ENCODE data around the gene ALX4. TPM values are rescaled to one million over a fixed set of nuclear protein-coding genes. Genes with fewer than 3 reads are reported as not detected.

The ALX4 gene
- total RNA-seq, 2 donors from 2014 or later, result not detected

DNA sequence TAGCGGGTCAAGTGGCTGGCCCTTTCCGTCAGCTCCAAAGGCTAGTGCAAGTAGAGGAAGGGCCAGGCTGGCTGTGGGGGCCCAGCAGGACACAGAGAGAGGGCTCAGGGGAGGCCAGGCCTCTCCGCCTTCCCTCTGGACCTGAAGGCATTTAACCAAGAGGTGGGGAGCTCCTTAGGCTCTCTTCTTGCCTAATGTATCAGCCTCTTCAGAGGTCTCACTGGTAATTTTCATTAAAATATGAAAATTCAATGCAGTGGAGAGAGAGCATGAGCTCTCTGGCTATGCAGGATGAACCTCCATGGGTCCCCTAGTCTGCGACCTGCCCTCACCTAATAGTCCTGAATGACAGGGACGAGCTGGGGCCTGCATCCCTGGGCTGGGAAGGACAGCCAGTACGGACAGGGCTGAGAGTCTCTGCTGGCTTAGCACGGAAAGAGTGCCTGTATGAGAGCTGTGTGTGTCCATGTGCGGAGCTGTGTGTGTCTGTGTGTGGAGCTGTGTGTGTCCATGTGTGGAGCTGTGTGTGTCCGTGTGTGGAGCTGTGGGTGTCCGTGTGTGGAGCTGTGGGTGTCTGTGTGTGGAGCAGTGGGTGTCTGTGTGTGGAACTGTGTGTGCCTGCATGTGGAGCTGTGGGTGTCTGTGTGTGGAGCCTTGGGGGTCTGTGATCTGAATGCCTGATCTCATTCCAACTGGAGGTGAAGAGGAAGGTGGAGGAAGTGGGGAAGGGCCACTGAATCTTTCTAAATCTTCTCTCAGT lies 2.4 kb downstream of the ALX4 start:
- no peak for ATAC-seq
- Mint-ChIP-seq H3K4me3 (peak overlapping the region; percentile 64), H3K36me3 (ENCODE audit: low read depth) (peaks cover 12% of the 10 kb centered on the region), H3K27ac (no peak overlapping the region), H3K27me3 (peaks cover 84% of the 10 kb centered on the region), H3K4me1 (peaks cover 26% of the 10 kb centered on the region)
- no peak for DNase-seq
- no peaks in the 10 kb centered on the region for H3K9me3 ChIP-seq (ENCODE audit: control insufficient read depth, low read length, poor library complexity, severe bottlenecking)

DNA sequence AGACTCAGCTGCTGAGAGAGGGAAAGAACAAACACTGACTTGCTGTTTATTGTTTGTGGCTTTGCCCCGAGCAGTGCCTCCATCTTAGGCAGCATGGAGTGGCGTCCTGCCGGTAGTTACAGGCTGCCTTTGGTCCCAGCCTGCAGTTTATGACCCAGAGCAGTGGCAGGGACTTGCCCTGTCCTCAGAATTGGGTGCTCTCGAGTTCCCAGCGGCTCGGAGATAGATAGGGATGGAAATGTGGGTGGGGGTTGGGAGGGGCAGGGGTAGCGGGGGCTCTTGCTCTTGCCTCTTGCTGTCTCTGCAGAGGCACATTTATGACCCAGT lies 3.1 kb downstream of the ALX4 start:
- Mint-ChIP-seq H3K27ac (no peak overlapping the region), H3K4me3 (peak overlapping the region; percentile 93), H3K36me3 (ENCODE audit: low read depth) (peaks cover 12% of the 10 kb centered on the region), H3K27me3 (peaks cover 84% of the 10 kb centered on the region), H3K4me1 (peaks cover 25% of the 10 kb centered on the region)
- no peak for DNase-seq
- no peak for ATAC-seq
- no peaks in the 10 kb centered on the region for H3K9me3 ChIP-seq (ENCODE audit: control insufficient read depth, low read length, poor library complexity, severe bottlenecking)

DNA sequence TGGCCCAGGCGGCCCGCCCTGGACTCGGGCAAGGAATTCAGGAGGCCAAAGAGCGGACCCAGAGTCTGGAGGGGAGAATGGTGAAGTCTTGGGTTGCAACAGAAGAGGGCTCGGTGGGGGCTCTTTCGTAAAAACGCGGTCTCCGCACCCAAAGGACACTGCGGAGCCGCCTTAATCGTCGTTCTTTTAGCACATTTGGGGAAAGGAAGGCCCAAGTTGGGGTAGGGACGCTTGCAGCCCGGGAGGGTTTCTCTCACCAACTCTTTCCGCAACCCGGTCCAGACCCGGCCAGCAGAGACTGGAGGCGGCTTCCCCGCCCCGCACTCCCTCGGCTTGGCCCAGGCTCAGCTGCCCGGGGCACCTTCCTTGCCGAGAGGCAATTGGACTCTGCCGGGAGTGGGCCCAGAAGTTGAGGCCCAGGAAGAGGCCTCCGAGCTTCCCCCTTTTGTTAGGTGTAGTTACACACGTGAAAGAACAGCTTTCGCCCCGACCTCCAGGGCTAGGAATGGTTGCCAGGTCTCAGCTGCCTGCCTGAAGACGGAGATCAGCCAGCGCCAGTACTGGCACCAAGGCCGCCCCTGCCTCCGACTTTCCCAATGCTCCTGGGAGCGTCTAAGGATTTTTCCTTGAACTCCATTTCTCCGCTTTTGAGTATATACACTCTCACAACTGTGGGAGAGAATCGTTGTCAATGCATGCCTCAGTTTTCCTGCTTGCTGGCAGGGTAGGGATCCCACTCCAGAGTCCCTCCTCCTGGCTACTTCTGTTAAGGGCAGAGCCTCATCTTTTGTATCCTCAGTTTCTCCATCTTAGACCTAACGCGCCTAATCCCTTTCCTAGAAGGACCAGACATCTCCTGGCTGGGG lies 3.7 kb downstream of the ALX4 start:
- peak; percentile 20 for ATAC-seq
- Mint-ChIP-seq H3K4me3 (peak overlapping the region; percentile 93), H3K4me1 (peaks cover 23% of the 10 kb centered on the region), H3K36me3 (ENCODE audit: low read depth) (peaks cover 12% of the 10 kb centered on the region), H3K27ac (peak overlapping the region; percentile 68), H3K27me3 (peaks cover 84% of the 10 kb centered on the region)
- H3K9me3 ChIP-seq (ENCODE audit: control insufficient read depth, low read length, poor library complexity, severe bottlenecking), result no peaks in the 10 kb centered on the region
- DNase-seq, result no peak

DNA sequence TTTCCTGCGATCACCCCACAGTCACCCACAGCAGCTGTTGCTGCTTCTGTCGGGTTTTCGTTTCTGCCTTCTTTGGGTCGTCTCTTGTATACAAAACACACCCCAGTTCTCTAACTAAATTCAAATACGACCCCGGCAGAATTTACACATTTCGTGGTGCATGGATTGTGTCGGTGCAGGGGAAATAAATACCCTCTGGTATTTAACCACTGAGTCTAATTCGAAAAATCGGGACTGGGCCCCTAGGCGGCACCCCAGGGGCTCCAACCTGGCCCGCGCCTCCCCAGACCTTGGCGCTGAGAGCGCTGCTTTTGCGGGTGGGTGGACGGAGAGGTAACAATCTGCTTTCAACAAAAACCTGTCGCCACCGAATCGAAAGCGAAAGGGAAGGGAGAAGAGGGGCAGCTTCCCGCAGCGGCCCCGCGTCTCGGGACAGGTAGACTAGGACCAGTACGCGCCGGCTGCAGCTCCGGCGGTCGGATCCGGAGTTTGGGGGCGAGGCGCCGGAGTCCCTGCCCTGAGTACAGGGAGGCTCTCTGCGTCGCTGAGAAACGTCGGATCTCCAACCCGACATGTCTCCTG lies 4.4 kb downstream of the ALX4 start:
- Mint-ChIP-seq H3K4me3 (peak overlapping the region; percentile 93), H3K27me3 (peaks cover 84% of the 10 kb centered on the region), H3K4me1 (peaks cover 23% of the 10 kb centered on the region), H3K27ac (peak overlapping the region; percentile 68), H3K36me3 (ENCODE audit: low read depth) (peaks cover 12% of the 10 kb centered on the region)
- DNase-seq, result no peak
- peak; percentile 48 for ATAC-seq
- no peaks in the 10 kb centered on the region for H3K9me3 ChIP-seq (ENCODE audit: control insufficient read depth, low read length, poor library complexity, severe bottlenecking)

DNA sequence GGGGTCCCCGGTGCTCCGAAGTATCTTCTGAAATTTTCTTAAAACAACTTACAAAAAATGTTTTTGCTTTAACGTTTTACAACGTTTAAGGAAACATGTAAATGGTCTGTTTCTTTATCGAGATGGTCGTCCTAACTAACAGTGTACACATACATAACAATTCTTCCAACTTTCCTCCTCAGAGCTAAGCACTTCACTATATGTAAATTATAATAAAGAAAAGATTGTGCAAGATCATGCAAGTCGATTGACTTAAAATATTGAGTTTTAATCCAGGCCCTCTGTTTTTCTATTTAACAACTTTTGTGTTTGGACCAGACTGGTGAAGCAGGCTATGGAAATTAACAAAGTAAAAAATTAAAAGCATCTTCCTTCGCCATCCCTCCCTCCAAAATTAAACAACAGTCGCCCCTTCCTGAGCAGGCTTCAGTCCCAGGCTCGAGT lies 4.9 kb downstream of the ALX4 start:
- peak overlapping the region; percentile 93 for H3K4me3 Mint-ChIP-seq
- H3K36me3 Mint-ChIP-seq (ENCODE audit: low read depth), result peaks cover 12% of the 10 kb centered on the region
- peaks cover 23% of the 10 kb centered on the region for H3K4me1 Mint-ChIP-seq
- H3K27ac Mint-ChIP-seq, result peak overlapping the region; percentile 68
- H3K9me3 ChIP-seq (ENCODE audit: control insufficient read depth, low read length, poor library complexity, severe bottlenecking), result no peaks in the 10 kb centered on the region
- ATAC-seq, result no peak
- peaks cover 87% of the 10 kb centered on the region for H3K27me3 Mint-ChIP-seq
- DNase-seq, result no peak

DNA sequence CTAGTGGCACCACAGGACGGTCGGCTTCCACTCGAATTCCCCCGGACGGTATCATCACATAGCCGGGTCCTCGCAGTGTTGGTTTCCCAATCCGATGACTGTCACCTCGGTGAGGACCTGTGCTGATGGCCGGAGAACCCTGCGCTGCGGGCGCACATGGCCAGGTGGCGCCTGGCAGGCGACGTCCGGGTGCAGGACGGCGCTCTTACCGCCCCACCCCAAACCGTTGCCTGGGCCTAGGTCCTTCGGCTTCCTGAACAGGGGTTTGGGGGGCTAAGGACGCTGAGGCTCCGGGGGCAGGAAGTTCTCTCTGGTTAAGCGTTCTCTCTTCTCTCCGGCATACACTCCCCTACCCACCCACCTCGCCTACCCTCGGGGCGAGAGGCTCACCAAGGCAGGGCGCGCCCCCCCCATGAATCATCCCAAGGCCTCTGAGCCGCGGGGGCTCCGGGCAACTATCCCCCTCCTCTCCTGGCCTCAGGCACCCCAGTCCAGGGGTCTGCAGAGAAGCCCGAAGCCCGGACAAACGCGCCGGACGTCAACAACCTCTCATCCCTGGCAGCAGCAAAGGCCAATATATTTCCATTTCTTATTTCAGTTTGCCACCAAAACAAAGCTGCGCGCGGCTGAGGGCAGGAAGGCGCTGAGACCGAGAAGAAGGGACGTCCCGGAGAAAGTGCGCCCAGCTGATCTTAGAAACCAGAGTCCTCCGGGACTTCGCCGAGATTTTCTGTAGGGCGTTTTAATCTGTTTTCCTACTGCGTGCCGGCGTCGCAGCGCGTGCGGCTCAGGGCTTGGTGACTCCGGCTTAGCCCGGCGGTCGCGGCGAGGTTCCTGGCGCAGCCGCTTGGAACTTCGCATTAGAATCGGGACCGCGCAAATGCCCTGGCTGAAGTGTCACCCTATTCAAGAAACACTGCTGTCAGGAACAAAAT lies 5.6 kb downstream of the ALX4 start:
- Mint-ChIP-seq H3K4me1 (peaks cover 23% of the 10 kb centered on the region), H3K27ac (peak overlapping the region; percentile 2), H3K36me3 (ENCODE audit: low read depth) (peaks cover 12% of the 10 kb centered on the region), H3K27me3 (peaks cover 94% of the 10 kb centered on the region), H3K4me3 (peak overlapping the region; percentile 93)
- ATAC-seq, result no peak
- H3K9me3 ChIP-seq (ENCODE audit: control insufficient read depth, low read length, poor library complexity, severe bottlenecking), result no peaks in the 10 kb centered on the region
- no peak for DNase-seq

DNA sequence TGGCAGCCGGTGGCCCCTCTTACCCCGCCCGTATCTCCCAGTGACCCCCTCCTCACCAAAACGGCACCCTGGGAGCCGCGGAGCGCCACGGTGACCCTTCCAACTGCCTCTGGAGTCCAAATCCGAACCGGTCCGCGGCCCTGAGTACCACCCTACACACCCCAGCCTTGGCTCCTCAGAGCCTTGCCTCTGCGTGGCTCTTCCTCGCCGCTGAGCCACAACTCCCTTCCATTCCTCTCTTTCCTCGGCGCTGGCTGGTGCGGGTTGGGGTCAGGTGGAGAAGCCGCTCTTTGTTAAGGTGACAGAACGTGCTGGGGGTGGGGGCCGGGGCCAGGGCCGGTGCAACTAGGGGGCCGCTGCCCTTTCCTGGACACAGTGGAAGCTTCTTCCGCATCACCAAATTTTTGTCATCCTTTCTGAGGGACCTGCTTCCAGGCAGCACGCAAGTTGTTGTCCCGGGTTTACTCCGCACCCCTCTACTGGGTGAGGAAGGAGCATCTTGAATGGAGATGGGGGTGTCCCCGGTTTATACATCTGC lies 6.5 kb downstream of the ALX4 start:
- DNase-seq (no peak), ATAC-seq (no peak)
- Mint-ChIP-seq H3K27ac (no peak overlapping the region), H3K4me1 (peaks cover 23% of the 10 kb centered on the region), H3K27me3 (peaks cover 91% of the 10 kb centered on the region), H3K36me3 (ENCODE audit: low read depth) (peaks cover 12% of the 10 kb centered on the region), H3K4me3 (peak overlapping the region; percentile 93)
- no peaks in the 10 kb centered on the region for H3K9me3 ChIP-seq (ENCODE audit: control insufficient read depth, low read length, poor library complexity, severe bottlenecking)

DNA sequence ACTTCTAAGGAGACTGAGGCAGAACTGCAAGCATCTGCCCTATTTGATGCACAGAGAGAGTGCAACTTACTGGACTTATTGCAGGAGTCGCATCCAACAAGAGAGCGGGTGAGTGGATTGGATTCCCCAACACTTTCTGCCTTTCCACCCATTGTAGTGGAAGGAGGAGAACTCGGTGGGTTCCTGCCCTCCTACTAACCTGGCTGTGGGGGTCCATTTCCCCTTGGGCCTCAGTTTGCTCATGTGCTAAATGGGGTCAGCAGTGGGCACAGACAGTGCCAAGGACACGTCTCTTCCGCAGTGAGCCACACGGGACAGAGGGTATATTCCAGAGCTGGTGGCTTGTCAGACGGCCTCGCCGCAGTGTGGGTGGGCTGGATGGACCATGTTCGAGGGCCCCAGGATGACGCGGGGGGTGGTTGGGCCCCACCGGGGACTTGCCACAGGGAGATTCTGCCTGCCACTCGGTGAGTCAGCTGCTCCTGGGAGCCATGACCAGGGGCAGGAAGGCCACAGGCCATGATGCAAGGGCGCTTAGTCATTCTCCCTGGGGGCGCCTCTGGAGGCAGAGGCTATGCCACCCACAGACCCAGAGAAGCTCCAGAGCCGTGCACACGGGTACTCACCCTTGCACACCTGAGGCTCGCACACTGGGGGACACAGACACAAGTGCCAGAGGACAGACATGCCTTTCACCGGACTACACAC lies 8.2 kb downstream of the ALX4 start:
- Mint-ChIP-seq H3K36me3 (ENCODE audit: low read depth) (peaks cover 4% of the 10 kb centered on the region), H3K27me3 (peaks cover 83% of the 10 kb centered on the region), H3K4me3 (no peak overlapping the region), H3K27ac (no peak overlapping the region), H3K4me1 (peaks cover 23% of the 10 kb centered on the region)
- DNase-seq (no peak), ATAC-seq (no peak)
- no peaks in the 10 kb centered on the region for H3K9me3 ChIP-seq (ENCODE audit: control insufficient read depth, low read length, poor library complexity, severe bottlenecking)

DNA sequence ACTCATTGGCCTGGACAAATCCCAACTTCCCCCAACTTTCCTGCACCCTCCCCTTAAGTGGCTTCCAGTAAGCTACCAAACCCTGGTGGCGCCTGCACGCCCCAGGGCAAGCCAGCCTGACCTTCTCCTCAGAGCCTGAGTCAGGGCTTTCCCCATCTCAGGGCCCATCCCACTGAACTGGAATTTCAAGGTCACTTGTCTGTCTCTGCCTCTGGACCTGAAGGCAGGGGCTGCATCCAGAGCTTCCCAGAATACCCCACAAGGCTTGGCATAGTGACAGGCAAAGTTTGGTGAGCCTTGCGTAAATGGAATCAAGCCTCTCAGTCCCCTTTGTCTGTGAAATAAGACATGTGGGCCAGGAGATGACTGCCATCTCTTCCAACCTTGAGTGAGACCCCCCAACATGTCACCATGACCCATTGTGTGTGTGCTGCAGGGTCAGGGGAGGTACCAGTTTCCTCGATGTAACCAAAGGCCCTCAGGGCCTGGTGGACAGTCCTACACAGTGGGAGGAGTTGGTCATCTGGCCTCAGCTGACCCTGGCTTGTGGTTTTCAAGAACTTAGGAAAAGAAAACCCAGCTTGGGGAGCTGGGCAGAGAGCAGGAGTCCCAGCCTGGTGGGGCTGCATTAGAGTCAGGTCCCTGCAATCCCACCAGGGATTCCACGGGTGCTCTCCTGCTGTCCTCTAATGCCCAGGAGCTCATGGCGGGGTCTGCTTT lies 8.9 kb downstream of the ALX4 start:
- peaks cover 4% of the 10 kb centered on the region for H3K36me3 Mint-ChIP-seq (ENCODE audit: low read depth)
- ATAC-seq, result no peak
- H3K4me1 Mint-ChIP-seq, result peaks cover 21% of the 10 kb centered on the region
- no peak overlapping the region for H3K4me3 Mint-ChIP-seq
- peaks cover 83% of the 10 kb centered on the region for H3K27me3 Mint-ChIP-seq
- H3K27ac Mint-ChIP-seq, result no peak overlapping the region
- H3K9me3 ChIP-seq (ENCODE audit: control insufficient read depth, low read length, poor library complexity, severe bottlenecking), result no peaks in the 10 kb centered on the region
- no peak for DNase-seq

DNA sequence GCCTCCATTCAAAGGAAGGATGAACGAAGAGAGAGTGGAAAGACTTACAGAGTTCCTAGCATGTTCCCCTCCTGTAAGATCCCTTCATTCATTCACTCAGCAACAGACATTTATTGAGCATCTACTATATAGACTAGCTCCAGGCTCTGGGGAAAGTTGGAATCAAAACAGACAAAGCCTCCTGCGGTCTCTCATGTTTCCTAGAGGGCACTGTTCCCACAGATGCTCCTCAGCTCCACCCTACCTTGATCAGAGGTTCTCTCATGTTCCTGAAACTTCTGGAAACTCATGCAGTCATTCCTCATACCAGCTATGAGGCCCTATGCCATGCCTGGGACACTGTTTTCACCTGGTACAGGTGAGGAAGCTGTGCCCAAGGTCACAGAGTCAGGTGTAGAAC lies 11.1 kb downstream of the ALX4 start:
- Mint-ChIP-seq H3K4me3 (no peak overlapping the region), H3K36me3 (ENCODE audit: low read depth) (peaks cover 2% of the 10 kb centered on the region), H3K4me1 (peaks cover 4% of the 10 kb centered on the region), H3K27me3 (peaks cover 66% of the 10 kb centered on the region), H3K27ac (no peak overlapping the region)
- H3K9me3 ChIP-seq (ENCODE audit: control insufficient read depth, low read length, poor library complexity, severe bottlenecking), result no peaks in the 10 kb centered on the region
- DNase-seq (no peak), ATAC-seq (no peak)

DNA sequence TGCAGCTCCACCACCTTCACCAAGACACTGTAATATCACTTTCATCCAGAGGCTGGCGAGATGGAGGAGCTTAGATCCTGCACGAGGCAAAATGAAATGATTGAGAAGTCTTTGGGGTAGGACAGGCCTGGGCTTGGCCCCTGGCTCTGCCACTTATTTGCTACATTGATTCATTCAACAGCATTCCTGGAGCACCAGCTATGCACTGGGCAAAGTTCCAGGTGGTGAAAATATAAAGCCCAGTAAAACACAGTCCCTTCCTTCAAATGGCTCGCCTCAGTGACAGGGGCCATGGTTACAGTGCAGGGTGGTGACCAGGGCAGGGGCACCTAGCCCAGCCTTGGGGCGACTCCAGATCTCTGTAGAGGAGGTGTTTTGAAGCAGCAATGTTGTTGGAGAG lies 19.7 kb downstream of the ALX4 start:
- Mint-ChIP-seq H3K36me3 (ENCODE audit: low read depth) (no peaks in the 10 kb centered on the region), H3K27me3 (peaks cover 13% of the 10 kb centered on the region), H3K4me3 (no peak overlapping the region), H3K27ac (no peak overlapping the region), H3K4me1 (peaks cover 4% of the 10 kb centered on the region)
- ATAC-seq, result no peak
- no peak for DNase-seq
- H3K9me3 ChIP-seq (ENCODE audit: control insufficient read depth, low read length, poor library complexity, severe bottlenecking), result no peaks in the 10 kb centered on the region
